ENCODE measurements around the gene VAV2.
A peak's percentile ranks its signal among the peaks of the same experiment; 100 is the strongest.

Gene VAV2

GRCh38 chr9:134028076-134028475 is 36.0 kb upstream of the VAV2 start:
- DNase-seq (ENCODE audit: low read depth, low spot score) = no peak

GRCh38 chr9:134027561-134027960 is 35.4 kb upstream of the VAV2 start:
- DNase-seq (ENCODE audit: low read depth, low spot score) = no peak

GRCh38 chr9:134026981-134027380 is 34.9 kb upstream of the VAV2 start:
- DNase-seq (ENCODE audit: low read depth, low spot score) = no peak

- no peak for DNase-seq (ENCODE audit: low read depth, low spot score)
Observed at GRCh38 chr9:134026581-134026980, 34.5 kb upstream of the VAV2 start.

GRCh38 chr9:134025606-134026541 is 33.8 kb upstream of the VAV2 start:
- peak; percentile 72 for DNase-seq (ENCODE audit: low read depth, low spot score)

DNA sequence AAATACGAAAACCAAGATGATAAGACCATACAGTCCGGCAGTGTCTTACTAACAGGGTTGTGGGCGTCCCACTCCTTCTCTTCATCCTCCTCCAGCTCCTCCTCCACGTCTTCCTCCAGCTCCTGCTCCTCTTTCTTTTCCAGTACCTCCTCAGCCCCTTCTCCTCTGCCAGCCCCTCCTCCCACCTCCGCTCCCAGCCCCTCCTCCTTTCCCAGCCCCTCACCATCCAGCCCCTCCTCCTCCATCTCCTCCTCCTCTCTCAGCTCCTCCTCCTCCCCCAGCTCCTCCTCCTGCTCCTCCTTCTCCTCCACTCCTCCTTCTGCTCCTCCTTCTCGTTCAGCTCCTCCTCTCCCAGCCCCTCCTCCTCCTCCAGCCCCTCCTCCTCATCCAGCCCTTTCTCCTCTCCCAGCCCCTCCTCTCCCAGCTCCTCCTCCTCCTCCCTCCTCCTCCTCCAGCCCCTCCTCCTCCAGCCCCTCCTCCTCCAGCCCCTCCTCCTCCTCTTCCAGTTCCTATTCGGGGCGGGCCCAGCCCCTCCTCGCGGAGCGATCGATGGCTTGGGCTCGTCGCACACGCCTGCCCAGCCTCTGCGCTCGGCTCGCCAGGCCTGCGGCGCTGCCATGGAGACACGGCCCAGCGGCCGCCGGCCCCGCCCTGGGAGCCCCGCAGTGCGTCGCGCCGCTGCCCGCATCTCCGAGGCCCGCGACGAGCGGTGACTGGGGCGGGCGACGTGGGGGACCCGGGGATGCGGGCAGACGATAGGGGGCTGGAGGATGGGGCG is 32.9 kb upstream of the VAV2 start, which contains the start of gene BRD3OS:
TSS of gene BRD3OS (plus strand) at position 654 of the 778 bp plus-strand sequence. CDS start 1,267 bp downstream, outside the sequence.
- DNase-seq (ENCODE audit: low read depth, low spot score) = peak; percentile 100

GRCh38 chr9:134024214-134024792 is 32.2 kb upstream of the VAV2 start:
- DNase-seq (ENCODE audit: low read depth, low spot score) = no peak

DNA sequence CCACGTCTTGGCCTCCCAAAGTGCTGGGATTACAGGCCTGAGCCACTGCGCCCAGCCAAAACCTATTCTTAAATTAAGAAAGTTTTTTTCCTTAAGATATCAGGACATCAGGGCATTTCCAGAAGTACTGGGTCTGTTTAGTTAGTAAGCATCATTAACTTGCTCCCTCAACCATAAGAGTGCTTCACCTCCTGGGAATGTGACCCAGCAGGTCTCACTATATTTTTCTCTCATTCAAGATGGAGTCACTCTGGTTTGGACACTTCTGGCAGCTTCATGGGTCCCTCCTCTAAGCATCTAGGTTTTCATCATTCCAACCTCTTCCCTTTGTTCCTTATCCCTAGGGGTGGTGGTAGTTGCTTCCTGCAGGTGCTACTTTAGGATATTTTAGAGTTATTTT is 22.8 kb upstream of the VAV2 start:
- no peak for DNase-seq (ENCODE audit: low read depth, low spot score)

DNA sequence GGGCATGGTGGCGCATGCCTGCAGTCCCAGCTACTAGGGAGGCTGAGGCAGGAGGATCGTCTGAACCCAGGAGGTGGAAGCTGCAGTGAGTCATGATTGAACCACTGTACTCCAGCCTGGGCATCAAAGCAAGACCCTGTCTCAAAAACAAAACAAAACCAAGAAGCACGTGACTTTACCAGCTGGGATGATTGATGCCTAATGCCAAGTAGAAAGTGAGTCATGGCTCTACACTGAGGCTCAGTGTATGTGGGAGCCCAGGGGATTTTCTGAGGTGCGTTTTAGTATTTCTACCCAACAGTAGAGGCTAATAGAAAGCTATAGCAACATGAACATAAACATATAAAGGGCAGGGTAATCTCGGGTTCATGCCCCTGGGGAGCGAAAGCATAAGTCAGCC is 19.3 kb upstream of the VAV2 start:
- no peak for DNase-seq (ENCODE audit: low read depth, low spot score)

- peak; percentile 60 for DNase-seq (ENCODE audit: low read depth, low spot score)
Observed at GRCh38 chr9:134010310-134011173, 18.4 kb upstream of the VAV2 start.

GRCh38 chr9:134007571-134007970 is 15.4 kb upstream of the VAV2 start:
- DNase-seq (ENCODE audit: low read depth, low spot score) = no peak

DNA sequence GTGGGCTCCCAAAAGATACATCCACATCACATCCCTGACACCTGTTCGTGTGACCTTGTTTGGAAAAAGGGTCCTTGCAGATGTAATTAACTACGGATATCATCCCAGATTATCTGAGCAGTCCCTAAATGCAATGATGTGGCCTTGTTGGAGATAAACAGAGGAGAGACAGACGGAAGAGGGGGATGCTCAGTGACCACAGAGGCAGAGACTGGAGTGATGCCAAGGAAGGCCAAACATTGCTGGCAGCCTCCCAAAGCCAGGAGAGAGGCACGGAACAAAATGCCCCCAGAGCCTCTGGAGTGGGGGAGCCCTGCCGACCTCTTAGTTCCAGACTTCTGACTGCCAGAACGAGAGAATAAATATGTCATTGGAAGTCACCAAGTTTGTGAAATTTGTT is 15.0 kb upstream of the VAV2 start:
- DNase-seq (ENCODE audit: low read depth, low spot score) = peak; percentile 33

GRCh38 chr9:134005381-134005780 is 13.3 kb upstream of the VAV2 start:
- DNase-seq (ENCODE audit: low read depth, low spot score) = no peak

GRCh38 chr9:134004881-134005280 is 12.8 kb upstream of the VAV2 start:
- no peak for DNase-seq (ENCODE audit: low read depth, low spot score)

DNA sequence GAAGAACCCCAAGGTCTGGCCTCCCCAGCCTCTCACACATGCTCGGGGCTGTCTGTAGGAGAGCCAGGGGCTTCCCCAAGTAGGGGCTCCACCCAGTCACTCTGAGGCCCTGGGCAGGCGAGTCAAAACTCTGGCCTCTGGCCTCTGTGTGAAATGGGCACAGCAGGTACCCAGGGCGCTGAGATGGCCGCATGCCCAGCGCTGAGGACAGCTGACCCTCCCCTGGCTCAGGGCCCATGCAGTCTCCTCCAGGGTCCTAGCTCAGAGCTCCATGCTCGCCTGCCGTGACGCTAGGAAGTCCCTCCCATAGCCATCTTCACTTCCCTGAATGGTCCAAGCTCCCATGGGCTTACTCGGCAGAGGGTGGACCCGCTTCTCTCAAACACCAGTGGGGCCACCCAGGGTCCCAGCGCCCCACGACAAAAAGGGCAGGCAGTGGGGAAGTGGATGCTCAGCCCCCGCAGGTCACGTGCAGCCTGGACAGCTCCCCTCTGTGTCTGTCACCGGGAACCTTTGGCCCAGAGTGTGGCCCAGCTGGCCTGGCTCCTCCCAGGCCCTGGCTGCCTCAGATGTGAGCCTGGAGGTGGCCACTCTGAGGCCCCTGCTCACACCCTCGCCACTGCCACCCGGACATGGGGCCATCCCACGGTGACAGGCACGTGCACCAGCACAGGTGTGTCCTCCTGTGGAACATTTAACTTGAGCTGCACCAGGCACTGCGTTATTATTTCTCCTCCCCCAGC is 12.2 kb upstream of the VAV2 start:
- DNase-seq (ENCODE audit: low read depth, low spot score) = no peak

- no peak for DNase-seq (ENCODE audit: low read depth, low spot score)
Observed at GRCh38 chr9:134003237-134003636, 11.1 kb upstream of the VAV2 start.

DNA sequence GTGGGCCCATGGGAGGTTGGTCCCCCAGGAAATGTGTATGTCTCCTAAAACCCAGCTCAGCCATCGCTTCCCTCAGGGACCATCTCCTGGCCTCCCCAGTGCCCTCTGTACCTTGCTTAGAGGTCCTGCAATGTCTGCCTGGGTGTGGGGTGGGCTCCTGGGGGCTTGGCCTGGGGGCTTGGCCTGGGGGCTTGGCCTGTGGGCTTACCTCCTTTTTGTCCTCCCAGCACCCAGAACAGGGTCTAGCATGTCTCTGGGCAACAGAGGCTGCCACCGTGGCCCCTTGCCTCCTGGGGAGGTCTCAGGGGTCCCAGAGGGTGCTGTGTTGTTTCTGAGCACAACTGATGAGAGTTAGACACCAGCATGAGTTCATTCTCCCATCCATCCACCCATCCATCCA is 10.7 kb upstream of the VAV2 start:
- DNase-seq (ENCODE audit: low read depth, low spot score) = no peak

DNA sequence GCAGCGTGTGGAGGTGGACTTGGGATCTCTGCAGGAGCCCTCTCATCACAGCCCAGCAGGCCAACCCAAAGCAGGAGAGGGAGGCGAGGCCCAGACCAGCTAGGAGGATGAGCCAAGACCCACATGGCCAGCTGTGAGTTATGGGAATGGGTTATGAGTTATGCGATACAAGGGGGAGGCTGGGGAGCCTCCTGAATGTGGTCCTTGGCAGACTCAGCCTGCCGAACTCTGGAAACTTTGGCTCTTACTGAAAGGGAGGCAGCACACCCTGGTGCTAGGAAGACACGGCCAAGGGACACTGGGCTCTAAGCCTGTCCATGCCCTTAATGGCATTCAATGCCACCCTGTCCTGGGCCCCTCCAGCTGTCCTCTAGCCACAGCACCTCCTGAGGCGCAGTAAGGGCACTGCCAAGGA is 7.7 kb upstream of the VAV2 start:
- DNase-seq (ENCODE audit: low read depth, low spot score) = no peak

DNA sequence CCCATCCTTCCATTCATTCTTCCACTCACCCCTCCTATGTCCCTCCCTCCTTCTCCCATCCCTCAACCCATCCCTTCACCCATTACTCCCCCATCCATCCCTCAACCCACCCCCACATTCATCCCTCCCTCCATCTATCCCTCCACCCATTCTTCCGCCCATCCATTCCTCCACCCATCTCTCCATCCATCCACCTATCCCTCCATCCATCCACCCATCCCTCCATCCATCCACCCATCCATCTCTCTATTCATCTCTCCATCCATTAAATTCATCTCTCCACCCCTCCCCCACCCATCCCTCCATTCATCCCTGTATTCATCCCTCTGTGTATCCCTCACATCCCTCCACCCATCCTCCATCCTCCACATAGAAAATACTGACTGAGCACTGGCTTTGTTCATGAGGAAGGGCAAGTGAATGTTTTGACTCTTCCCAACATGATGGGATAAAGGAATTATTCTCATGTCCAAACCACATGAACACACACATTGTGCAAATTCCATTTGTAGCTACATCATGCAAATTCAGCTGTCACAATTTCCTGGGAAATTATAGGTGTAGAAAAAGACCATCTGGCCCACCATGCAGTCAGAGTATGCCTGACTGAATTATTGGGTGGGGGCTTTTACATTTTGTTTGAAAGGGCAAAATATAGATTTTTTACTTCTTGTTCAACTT is 6.9 kb upstream of the VAV2 start:
- peak; percentile 47 for DNase-seq (ENCODE audit: low read depth, low spot score)

DNA sequence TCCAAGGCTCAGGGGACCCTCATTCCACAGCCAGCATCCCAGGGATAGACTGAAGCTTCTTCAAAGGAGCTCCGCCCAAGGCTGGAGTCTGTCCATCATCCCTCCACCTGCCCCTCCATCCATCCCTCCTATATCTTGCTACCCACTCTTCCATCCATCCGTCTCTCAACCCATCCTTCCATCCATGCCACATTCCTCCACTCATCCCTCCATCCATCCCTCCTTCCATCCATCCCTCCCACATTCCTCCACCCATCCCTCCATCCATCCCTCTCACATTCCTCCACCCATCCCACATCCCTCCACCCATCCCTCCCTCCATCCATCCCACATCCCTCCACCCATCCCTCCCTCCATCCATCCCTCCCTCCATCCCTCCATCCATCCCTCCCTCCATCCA is 5.5 kb upstream of the VAV2 start:
- no peak for DNase-seq (ENCODE audit: low read depth, low spot score)

All from astrocyte of the hippocampus (primary cell).